Activated naive CD8-positive, alpha-beta T cell treated with anti-CD3 and anti-CD28 coated beads, Interleukin-2, amount 10 ng/mL, durations not matched to agents 7 days and 5 days (primary cell): ENCODE results near the gene RNPC3. TPM values are rescaled to one million over a fixed set of nuclear protein-coding genes. Genes with fewer than 3 reads are reported as not detected.
"Not testable (repeated sequence)": the region's sequence is repeated elsewhere in the genome, so short reads cannot be mapped to it uniquely, and the experiment has no call there.

ENCODE experiments used
- ATAC-seq: fragments of 150-1000 bp; cut with Tn5 transposase; one replicate; pipeline ENCODE4 v1.10.0; 2021; ENCODE audit warnings: low read depth, moderate library complexity
- POLR2A ChIA-PET: fragments of 350-600 bp; sonication (Branson Sonifier 250); formaldehyde crosslinking; loops from one replicate; lab custom pipeline; 2021; ENCODE audit warnings: antibody characterized with exemption; lab: Charles Lee
- DNase-seq: peaks from one replicate; pipeline ENCODE4 v3.0.0; 2021
- H3K27ac Mint-ChIP-seq: one replicate; pipeline ENCODE4 v1.8.0; 2022; ENCODE audit warnings: mild to moderate bottlenecking, mixed read lengths
- H3K27me3 Mint-ChIP-seq: one replicate; pipeline ENCODE4 v1.8.0; 2022; ENCODE audit warnings: mild to moderate bottlenecking, moderate library complexity, mixed read lengths
- H3K36me3 Mint-ChIP-seq: one replicate; pipeline ENCODE4 v1.8.0; 2021; ENCODE audit warnings: mild to moderate bottlenecking, mixed read lengths
- H3K4me1 Mint-ChIP-seq: one replicate; pipeline ENCODE4 v1.8.0; 2021; ENCODE audit warnings: mixed read lengths
- H3K4me3 Mint-ChIP-seq: one replicate; pipeline ENCODE4 v1.8.0; 2022; ENCODE audit warnings: mild to moderate bottlenecking, moderate library complexity, mixed read lengths
- H3K9me3 Mint-ChIP-seq: one replicate; pipeline ENCODE4 v1.8.0; 2021; ENCODE audit warnings: mixed read lengths
- total RNA-seq, 2 experiments: library from RNA; stranded (reverse); gene quantifications; one replicate each; pipeline ENCODE4 v1.2.3, GENCODE V29; 2021

Gene RNPC3
- total RNA-seq, 2 experiments from 2014 or later, result 44.4 to 47.8 TPM

DNA sequence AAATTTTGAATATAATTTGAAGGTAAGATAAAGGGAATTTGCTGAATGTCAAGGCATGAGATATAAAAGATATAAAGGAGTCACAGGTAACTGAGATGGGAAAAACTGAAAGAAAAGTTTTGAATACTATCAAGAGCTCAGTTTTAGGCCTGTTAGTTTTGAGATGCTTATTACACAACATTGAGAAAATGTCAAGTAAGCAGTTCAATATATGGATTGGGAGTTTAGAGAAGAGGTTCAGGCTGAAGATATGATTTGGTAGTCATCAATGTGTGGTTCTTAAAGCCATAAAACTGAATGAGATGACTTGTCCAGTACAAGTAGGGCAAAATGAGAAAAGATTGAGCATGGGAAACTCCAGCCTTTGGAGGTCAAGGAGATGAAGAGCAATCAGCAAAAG, 4.7 kb upstream of the RNPC3 start:
- Mint-ChIP-seq H3K4me1 (peaks cover 10% of the 10 kb centered on the region), H3K36me3 (peaks cover 2% of the 10 kb centered on the region), H3K27ac (no peak overlapping the region), H3K27me3 (peaks cover 2% of the 10 kb centered on the region), H3K4me3 (no peak overlapping the region), H3K9me3 (no peaks in the 10 kb centered on the region)
- DNase-seq, result no peak
- POLR2A ChIA-PET, result no interaction called here
- ATAC-seq, result no peak

DNA sequence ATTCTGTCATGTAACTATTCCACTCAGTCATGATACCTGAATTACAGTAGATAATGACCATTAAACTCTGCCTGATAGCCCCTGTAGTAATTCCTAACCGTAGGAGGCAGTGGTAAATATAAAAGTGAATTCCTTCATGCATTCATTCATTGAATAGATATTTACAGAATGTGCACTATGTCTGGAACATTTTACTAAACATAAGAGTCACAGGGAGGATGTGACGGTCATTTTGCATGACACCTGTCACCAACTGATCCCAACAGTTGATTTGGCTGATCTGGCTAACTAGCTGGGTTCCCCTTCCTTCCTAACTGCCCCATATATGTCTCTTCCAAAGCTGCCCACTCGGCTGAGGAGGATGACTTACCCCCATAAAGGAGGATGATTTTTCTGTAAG, 2.2 kb upstream of the RNPC3 start:
- DNase-seq (no peak), ATAC-seq (no peak)
- Mint-ChIP-seq H3K27me3 (peaks cover 2% of the 10 kb centered on the region), H3K4me3 (no peak overlapping the region), H3K9me3 (no peaks in the 10 kb centered on the region), H3K36me3 (peaks cover 8% of the 10 kb centered on the region), H3K4me1 (peaks cover 11% of the 10 kb centered on the region), H3K27ac (no peak overlapping the region)
- POLR2A ChIA-PET, result no interaction called here

DNA sequence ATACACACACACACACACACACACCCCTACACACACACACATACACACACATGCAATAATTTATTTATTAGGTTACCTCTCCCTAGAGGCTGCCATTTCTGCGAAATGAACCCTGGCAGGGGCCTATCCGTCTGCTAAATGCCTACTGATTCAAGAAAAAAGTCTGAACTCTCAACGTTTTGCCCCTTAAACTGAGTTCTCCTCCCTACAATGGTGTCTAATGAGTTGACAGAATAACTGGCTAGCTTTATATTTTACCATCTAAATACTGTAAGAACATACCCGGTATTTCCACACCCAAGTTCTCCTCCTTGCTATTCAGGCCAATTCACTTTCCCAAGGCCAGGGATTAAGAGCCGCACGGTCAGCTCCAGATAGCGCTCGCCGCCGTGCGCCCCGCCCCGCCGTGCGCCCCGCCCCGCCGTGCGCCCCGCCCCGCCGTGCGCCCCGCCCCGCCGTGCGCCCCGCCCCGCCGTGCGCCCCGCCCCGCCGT, 339 bp upstream of the RNPC3 start:
- POLR2A ChIA-PET, result no interaction called here
- H3K36me3 Mint-ChIP-seq, result peaks cover 17% of the 10 kb centered on the region
- H3K4me3 Mint-ChIP-seq, result peak overlapping the region; percentile 82
- no peak for DNase-seq
- H3K27me3 Mint-ChIP-seq, result peaks cover 2% of the 10 kb centered on the region
- peak overlapping the region; percentile 72 for H3K27ac Mint-ChIP-seq
- no peaks in the 10 kb centered on the region for H3K9me3 Mint-ChIP-seq
- peaks cover 20% of the 10 kb centered on the region for H3K4me1 Mint-ChIP-seq
- ATAC-seq, result peak; percentile 57

DNA sequence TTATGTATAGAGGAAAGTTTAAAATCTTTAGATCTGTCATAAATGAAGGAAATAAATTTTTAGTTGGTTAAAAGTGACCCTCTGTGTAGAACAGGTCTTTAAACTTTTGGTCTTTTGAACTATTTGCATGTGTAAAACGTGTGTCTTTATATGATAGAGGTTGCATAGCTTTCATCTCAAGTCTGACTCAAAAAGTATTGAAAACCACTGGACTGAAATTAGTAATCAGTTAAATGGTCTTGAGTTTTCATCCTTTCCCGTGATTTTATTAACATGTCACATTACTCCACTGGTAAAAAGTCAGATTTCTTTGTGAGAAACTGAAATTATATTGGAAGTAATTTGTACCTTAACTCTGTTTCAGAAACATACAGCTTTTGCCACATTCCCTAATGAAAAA, 1.8 kb downstream of the RNPC3 start:
- Mint-ChIP-seq H3K4me3 (peak overlapping the region; percentile 69), H3K27ac (no peak overlapping the region), H3K9me3 (no peaks in the 10 kb centered on the region), H3K4me1 (peaks cover 37% of the 10 kb centered on the region), H3K27me3 (peaks cover 2% of the 10 kb centered on the region), H3K36me3 (peaks cover 37% of the 10 kb centered on the region)
- DNase-seq, result no peak
- POLR2A ChIA-PET, result no interaction called here
- ATAC-seq, result no peak

DNA sequence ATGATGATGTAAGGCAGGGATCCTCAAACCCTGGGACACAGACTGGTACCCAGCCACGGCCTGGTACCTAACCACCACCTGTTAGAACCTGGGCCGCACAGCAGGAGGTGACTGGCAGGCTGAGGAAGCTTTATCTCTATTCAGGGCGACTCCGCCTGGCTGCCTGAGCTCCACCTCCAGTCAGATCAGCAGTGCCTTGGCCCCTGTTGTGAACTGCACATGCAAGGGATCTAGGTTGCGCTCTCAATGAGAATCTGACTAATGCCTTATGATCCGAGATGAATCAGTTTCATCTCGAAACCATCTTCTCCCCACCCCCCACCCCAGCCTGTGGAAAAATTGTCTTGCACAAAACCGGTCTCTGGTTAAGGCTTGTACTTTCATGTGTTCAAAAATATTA, 4.2 kb downstream of the RNPC3 start:
- Mint-ChIP-seq H3K27ac (no peak overlapping the region), H3K4me3 (no peak overlapping the region), H3K9me3 (no peaks in the 10 kb centered on the region), H3K36me3 (peaks cover 41% of the 10 kb centered on the region), H3K4me1 (peaks cover 41% of the 10 kb centered on the region), H3K27me3 (no peaks in the 10 kb centered on the region)
- DNase-seq (no peak), ATAC-seq (no peak)
- POLR2A ChIA-PET, result no interaction called here

DNA sequence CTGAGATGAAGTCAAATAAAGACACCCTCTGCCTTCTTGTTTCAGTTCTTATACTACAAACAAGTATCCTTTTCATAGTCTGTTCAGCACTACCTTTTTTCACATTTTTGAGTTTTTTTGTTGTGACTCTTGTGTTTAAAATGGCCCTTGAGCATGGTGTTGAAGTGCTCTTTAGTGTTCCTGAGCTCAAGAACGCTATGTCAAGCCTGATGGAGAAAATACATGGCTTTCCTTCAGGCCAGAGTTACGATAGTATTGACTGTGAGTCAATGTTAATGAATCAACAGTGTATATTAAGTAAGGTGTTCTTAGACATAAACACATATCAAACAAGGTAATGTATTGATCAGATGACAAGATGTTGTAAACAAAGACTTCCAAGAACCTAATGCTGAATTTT, 12.7 kb downstream of the RNPC3 start:
- Mint-ChIP-seq H3K4me1 (peaks cover 4% of the 10 kb centered on the region), H3K27me3 (no peaks in the 10 kb centered on the region), H3K4me3 (no peak overlapping the region), H3K9me3 (no peaks in the 10 kb centered on the region), H3K27ac (no peak overlapping the region), H3K36me3 (peaks cover 25% of the 10 kb centered on the region)
- ATAC-seq (no peak), DNase-seq (no peak)
- POLR2A ChIA-PET, result no interaction called here

DNA sequence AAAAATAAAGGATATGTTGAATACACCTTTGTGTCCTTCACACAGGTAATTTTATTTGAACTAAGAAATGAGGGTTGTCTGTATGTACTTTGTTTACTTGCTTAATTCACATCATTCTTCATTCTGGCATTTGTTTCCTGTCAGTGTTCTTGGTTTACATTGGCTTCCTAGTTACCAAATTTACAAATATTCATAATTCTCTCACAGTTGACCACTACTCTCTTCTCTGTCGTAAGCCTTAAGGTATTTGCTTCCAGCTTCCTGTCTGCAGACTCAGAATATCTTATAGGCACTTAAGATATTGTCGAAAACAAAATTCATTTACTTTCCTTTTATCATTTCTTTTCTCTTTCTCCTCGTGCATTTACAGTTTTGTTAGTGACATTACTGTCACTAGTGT, 15.9 kb downstream of the RNPC3 start:
- DNase-seq (no peak), ATAC-seq (no peak)
- no peaks in the 10 kb centered on the region for H3K27me3 Mint-ChIP-seq
- H3K9me3 Mint-ChIP-seq, result no peaks in the 10 kb centered on the region
- peaks cover 29% of the 10 kb centered on the region for H3K36me3 Mint-ChIP-seq
- H3K4me3 Mint-ChIP-seq, result no peak overlapping the region
- POLR2A ChIA-PET, result no interaction called here
- H3K4me1 Mint-ChIP-seq, result no peaks in the 10 kb centered on the region
- peak overlapping the region; percentile 4 for H3K27ac Mint-ChIP-seq

DNA sequence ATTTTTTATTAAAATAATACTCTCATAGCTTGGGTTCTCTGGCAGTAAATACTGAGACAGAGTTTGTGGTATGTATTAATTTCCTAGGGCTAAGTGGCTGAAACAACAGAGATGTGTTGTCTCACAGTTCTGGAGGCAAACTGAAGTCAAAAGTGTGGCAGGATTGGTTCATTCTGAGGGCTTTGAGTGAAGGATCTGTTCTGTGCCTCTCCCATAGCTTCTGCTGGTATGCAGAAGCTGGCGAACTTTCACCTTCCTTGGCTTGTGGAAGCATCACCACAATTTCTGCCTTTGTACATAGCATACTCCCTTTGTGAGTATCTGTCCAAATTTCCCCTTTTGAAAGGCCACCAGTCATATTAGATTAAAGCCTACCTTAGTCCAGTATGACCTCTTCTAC, 21.0 kb downstream of the RNPC3 start:
- Mint-ChIP-seq H3K27ac (no peak overlapping the region), H3K4me3 (no peak overlapping the region), H3K9me3 (no peaks in the 10 kb centered on the region), H3K36me3 (peaks cover 32% of the 10 kb centered on the region), H3K4me1 (no peaks in the 10 kb centered on the region), H3K27me3 (no peaks in the 10 kb centered on the region)
- no peak for DNase-seq
- POLR2A ChIA-PET, result no interaction called here
- no peak for ATAC-seq

DNA sequence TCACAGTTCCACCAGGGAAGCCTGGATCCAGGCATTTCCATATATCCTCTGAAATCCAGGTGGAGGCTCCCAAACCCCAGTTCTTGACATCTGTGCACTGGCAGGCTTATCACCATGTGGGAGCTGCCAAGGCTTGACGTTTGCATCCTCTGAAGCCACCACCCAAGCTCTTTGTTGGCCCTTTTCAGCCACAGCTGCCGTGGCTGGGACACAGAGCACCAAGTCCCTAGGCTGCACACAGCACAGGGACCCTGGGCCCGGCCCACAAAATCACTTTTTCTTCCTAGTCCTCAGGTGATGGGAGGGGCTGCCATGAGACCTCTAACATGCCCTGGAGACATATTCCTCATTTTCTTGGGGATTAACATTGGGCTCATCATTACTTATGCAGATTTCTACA, 22.3 kb downstream of the RNPC3 start:
- H3K4me1 Mint-ChIP-seq, result no peaks in the 10 kb centered on the region
- H3K36me3 Mint-ChIP-seq, result peaks cover 36% of the 10 kb centered on the region
- no peaks in the 10 kb centered on the region for H3K27me3 Mint-ChIP-seq
- no peak overlapping the region for H3K27ac Mint-ChIP-seq
- no peak overlapping the region for H3K4me3 Mint-ChIP-seq
- H3K9me3 Mint-ChIP-seq, result no peaks in the 10 kb centered on the region
- no peak for ATAC-seq
- DNase-seq, result no peak
- POLR2A ChIA-PET, result no interaction called here

DNA sequence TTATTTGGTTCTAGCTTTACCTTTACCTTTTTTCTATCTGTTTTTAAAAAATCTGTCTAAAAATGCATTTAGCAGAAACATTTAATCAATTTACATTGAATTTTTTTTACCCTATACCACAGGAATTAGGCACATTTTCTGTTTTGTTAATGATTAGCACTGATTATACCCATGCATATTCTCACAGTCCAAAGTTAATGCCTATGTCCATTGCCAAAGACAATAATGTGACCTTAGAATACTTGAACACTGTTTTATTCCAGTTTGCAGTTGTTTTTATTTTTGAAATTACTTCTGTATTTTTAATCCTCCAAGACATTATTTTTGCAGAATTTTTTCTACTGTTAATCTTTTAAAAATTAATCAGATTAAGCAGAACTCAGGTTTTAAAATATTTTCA, 34.9 kb downstream of the RNPC3 start:
- Mint-ChIP-seq H3K9me3 (no peaks in the 10 kb centered on the region), H3K36me3 (peaks cover 14% of the 10 kb centered on the region), H3K27ac (no peak overlapping the region), H3K4me3 (no peak overlapping the region), H3K27me3 (no peaks in the 10 kb centered on the region), H3K4me1 (peaks cover 4% of the 10 kb centered on the region)
- DNase-seq (no peak), ATAC-seq (no peak)
- POLR2A ChIA-PET, result no interaction called here

DNA sequence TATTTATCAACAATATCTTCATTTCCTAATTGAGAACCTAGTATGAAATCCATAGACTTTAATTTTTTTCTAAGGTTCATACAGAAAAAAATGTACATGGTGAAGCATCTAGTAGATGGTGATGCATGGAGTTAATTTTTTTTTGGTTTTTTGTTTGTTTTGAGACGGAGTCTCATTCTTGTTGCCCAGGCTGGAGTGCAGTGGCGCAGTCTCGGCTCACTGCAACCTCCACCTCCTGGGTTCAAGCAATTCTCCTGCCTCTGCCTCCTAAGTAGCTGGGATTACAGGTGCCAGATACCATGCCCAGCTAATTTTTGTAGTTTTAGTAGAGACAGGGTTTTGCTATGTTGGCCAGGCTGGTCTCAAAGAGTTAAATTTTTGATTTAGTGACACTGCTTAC, 35.6 kb downstream of the RNPC3 start:
- H3K27ac Mint-ChIP-seq, POLR2A ChIA-PET, DNase-seq, H3K4me3 Mint-ChIP-seq, H3K4me1 Mint-ChIP-seq, H3K27me3 Mint-ChIP-seq, H3K36me3 Mint-ChIP-seq, ATAC-seq, H3K9me3 Mint-ChIP-seq: not testable (repeated sequence)

DNA sequence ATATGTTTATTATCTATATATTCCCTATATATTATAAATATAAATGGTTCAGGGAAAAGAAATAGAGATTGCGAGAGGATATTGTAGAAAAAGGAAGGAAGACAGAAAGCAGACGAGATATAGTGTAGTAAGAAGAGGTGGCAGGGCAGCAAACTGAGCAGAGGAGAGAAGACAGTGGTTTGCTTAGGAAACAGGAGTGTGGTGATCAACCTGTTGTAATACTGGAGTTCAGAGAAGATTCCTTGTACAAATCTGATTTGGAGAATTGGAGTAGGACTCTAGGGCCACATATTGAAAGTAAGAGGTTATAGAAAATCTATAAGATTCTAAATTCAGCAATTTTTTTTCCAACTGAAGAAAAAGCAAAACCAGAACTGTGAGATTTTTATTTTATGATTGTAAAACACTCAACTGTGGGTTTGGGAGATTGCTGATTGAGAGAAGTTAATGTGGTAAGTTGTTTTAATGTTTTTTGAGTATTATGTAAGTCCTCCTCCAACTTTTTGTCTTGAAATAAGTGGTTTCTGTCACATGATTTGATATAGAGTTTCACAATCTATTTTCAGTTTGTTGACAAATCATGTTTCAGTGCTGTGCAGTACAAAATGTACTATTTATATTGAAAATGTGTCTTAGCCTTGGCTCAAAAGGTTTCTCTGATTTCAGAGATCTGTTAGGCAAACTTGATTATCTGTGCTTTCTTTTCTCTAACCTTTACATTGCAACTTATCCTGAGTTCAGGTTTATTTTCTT, 36.3 kb downstream of the RNPC3 start:
- Mint-ChIP-seq H3K4me3 (no peak overlapping the region), H3K27me3 (no peaks in the 10 kb centered on the region), H3K36me3 (peaks cover 3% of the 10 kb centered on the region), H3K4me1 (peaks cover 2% of the 10 kb centered on the region), H3K9me3 (no peaks in the 10 kb centered on the region), H3K27ac (no peak overlapping the region)
- DNase-seq (no peak), ATAC-seq (no peak)
- POLR2A ChIA-PET, result no interaction called here

DNA sequence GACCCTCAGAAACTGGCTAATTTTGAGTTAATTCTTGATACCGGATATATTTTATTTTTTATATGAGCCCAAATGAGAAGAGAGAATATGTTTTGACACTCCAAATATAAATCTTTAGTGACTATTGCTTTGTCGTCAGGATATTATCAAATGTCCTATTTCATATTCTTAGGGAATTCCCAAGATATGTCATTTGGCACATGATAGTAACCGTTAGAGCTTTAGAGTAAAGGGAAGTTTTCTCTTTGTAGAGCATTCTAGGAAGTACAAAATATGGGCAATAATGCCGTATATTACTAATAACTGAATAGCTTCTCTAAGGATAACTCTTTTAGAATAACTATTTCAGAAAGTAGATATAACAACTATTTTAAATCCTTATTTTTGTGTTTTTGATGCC, 37.6 kb downstream of the RNPC3 start:
- ATAC-seq (no peak), DNase-seq (no peak)
- H3K36me3 Mint-ChIP-seq, result peaks cover 3% of the 10 kb centered on the region
- H3K27ac Mint-ChIP-seq, result no peak overlapping the region
- H3K4me3 Mint-ChIP-seq, result no peak overlapping the region
- H3K27me3 Mint-ChIP-seq, result no peaks in the 10 kb centered on the region
- POLR2A ChIA-PET, result no interaction called here
- peaks cover 2% of the 10 kb centered on the region for H3K4me1 Mint-ChIP-seq
- H3K9me3 Mint-ChIP-seq, result no peaks in the 10 kb centered on the region

DNA sequence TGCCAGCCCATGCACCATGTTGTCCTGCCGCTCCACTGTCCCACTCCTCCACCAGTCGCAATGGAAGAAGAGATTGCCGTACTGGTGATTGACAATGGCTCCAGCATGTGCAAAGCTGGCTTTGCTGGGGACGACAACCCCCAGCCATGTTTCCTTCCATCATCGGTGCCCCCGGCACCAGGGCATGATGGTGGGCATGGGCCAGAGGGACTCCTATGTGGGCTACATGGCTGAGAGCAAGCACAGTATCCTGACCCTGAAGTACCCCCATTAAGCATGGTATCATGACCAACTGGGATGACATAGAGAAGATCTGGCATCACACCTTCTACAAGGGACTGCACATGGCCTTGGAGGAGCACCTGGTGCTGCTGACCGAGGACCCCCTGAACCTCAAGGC, 44.0 kb downstream of the RNPC3 start:
- H3K36me3 Mint-ChIP-seq, result peaks cover 3% of the 10 kb centered on the region
- POLR2A ChIA-PET, result no interaction called here
- H3K27ac Mint-ChIP-seq, result no peak overlapping the region

More for the DNA sequence above, 44.0 kb downstream of the RNPC3 start:
- Mint-ChIP-seq H3K4me3 (no peak overlapping the region), H3K9me3 (no peaks in the 10 kb centered on the region), H3K27me3 (no peaks in the 10 kb centered on the region), H3K4me1 (no peaks in the 10 kb centered on the region)
- DNase-seq (no peak), ATAC-seq (no peak)
